HG03442 (cell line): Measurements from ENCODE around the gene RPA3.
A peak's percentile ranks its signal among the peaks of the same experiment; 100 is the strongest.
"Not testable (repeated sequence)": the region's sequence is repeated elsewhere in the genome, so short reads cannot be mapped to it uniquely, and the experiment has no call there.

Experiments
- ATAC-seq: cut with Tn5 transposase; IDR thresholded peaks from one replicate; pipeline ENCODE4 v1.9.1; 2021; ENCODE audit warnings: mild to moderate bottlenecking, moderate library complexity; ENCODE audit not compliant: unreplicated experiment

RPA3 gene

DNA sequence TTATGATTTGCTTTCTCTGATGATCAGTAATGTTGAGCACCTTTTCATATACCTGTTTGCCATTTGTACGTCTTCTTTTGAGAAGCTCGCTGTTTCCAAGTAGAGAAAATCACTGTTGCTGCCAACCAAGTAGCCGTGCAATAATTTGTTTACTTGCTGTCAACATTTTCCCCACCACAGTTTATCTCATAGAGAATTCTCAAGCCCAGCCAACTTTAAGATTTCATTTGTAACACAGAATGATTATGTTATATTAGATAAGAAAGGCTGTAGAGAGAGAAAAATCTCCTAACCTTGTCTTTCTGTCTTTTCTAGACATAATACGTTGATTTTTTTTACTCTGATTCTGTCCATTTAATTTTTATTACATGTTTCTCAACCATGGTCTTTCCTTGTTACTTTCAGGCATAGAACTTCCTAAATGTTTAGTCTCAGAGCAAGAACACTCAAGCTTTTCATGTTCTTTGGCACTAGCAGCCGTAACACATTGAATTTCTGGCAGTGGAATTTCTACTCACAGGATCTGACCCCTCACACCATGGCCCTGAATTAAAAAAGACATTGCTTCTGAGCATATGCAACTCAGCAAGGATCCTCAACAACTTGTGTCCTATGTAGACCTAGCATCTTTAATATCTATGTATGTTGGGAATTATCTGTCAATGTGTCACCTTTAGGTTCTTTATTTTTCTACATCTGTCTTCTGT, 23.1 kb downstream of the RPA3 start:
- no peak for ATAC-seq

DNA sequence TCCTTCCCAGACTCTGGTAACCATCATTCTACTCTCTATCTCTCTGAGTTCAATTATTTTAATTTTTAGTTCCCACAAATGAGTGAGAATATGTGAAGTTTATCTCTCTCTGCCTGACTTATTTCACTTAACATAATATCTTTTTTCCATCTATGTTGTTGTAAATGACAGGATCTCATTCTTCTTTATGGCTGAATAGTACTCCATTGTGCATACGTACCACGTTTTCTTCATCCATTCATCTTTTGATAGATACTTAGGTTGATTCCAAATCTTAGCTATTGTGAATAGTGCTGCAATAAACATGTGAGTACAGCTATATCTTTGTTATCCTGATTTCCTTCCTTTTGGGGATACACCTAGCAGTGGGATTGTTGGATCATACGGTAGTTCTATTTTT, 23.9 kb downstream of the RPA3 start:
- no peak for ATAC-seq

DNA sequence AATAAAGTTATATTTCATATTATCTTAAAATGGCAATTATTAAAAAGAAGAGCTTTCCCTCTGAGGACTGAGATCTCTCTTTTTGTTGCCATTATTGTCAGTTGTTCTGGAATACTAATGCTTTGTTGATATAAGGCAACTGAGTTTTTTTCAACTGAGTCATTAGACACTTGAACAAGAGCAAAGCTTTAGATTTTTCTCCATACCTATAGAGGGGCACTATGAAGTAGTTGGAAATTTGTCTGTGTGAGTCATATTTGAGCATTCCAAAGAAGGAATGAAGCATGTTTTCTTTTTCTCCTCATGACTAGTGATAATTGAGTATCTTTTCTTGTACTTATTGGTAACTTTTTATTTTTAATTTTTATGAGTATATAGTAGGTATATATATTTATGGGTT, 24.5 kb downstream of the RPA3 start:
- no peak for ATAC-seq

DNA sequence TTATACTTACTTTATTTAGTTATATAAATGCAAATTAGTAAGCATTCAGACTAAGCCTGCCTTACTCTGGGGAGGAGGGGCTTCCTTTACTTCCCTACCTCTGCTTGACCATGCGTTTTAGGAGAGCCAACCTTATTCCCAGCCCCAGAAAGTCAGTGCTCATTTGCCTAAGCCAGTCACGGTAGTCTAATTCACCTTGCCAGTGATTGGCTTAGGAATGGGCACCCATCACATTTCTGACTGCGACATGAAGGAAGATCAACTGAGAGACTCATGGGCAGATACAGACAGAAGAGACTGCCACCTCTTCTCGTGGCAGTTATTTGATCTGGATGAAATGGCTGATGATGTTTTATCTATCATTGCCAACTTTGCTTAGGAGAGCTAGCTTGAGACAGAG, 29.5 kb downstream of the RPA3 start:
- no peak for ATAC-seq

DNA sequence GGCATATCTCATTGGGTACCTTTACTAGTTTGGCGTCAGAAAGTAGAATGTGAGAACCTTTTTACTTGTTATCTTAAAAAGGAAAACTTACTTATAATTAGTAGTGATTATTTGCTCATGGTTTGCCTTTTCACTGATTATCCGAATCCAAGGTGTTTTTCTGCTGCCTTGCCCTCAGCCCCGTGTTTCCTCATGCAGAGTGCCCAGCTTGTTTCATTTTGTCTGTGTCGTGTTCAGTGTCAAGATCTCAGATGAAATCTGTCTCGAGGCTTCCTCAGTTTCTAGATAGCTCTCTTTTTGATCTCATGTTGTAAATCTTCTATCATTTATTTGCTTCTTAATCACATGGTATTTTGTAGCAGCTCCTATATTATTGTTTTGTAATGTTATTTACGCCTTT, 30.1 kb downstream of the RPA3 start:
- no peak for ATAC-seq

DNA sequence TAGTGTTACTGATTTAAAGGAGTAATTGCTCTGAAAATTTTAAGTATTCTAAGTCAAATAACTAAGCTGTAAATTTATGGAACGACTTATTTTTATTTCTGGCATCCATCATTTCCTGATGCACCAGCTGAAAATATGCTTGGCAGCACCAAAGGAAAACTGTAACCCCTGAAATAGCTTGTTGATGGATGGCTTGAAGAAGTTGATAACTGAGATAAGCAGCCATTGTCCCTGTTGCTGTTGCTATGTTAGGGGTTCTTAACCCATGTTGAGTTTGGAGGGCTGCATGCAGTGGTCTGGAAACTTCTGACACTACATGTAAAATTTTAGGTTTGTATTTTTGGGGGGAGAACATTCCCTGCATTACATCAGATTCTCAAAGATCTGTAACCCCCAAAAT, 30.6 kb downstream of the RPA3 start:
- no peak for ATAC-seq

DNA sequence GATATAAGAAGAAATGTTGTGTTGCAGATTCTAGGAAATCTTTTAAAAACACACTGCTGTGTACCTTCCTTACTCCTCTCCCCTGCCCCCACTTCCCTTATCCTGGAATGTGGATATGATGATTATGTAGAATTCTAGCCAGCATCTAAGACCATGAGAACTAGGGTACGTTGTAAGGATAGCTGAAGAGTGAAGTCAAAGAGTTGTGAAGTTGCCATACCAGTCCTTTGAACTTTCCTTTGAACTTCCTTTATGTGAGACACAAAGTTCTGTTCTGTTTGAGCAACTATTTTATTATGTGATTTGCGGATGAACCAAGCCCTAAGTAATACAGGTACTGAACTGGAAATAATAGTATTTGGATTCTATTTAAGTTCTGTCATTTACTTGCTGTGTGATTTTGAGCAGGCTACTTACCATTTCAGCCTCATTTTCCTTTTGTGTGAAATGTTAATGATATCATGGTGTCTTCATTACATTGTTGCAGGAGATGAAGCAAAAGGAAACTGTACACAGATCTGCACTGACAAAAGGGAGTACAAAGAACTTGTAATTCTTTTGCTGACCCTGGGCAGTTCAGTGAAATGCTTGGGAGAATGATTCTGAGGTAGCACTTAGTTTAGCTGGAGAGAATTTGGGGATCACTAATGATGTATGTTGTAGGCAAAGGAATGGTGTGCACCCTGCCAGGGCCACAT, 31.4 kb downstream of the RPA3 start:
- ATAC-seq: no peak

DNA sequence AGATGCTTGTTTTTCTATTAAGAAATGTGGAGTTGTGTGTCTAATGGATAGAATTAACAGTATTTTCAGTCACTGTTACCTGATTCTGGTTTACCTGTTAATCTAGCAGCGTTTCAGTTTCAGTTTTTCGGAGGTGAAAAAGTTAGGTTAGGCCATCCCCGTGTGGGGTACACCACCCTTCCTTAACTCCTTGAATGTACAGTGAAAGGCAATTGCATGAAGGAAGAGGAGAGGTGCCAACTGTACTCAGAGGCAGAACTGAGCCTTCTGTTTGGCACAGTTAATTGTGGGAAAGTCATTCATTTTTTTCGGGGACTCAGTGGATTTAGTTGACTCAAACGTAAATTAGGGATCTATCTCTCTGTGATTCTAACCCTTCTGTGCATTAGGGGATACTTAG, 35.5 kb downstream of the RPA3 start:
- no peak for ATAC-seq

DNA sequence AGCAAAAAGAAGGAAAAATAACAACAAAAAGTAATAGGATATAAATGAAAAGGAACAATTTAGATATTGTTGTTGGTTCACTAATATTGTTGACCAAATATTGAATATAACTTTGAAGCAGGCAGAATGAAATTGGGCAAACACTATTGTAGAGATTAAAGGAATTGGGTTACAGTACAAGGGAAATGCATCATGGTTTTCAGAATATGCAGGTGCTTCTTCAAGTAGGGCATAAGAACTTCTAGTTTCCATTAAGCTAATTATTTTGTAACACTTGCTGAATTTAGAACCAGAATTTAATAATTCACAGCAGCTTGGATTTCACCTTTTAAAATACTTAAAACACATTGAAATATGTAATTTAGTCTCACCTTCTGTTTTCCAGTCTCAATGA, 36.5 kb downstream of the RPA3 start:
- no peak for ATAC-seq

DNA sequence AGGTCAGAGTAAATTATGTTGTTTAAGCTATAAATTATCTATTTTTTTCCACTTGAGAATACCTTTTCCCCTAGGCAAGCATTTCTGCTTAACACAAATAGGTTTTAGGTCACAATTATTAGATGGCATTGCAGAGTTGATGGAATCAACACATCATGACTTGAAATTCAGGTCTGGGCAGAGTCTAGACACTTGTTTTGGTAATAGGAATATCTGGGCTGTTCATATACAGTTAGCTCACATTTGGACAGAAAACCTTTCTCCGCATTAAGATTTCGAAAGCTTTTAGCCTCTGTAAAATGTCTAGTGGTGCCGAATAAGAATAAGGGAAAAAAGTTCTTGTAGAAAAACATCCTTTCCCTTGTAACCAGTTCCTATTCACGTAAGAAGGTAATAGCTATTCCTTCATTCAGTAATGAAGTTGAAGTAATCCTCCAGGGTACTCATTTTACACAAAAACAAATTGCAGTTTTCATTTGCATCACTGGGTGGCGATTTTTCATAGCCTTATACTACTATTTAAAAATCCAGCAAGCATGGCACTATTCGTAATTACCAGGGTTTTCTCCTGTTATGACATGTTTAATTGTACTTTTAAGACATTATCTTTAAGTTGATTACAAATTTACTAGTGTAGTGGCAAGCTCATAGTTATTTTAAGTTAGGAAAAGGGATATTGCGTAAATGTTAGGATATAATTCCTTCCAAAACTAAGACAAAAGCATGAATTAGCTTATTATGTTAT, 37.0 kb downstream of the RPA3 start:
- peak; percentile 80 for ATAC-seq

DNA sequence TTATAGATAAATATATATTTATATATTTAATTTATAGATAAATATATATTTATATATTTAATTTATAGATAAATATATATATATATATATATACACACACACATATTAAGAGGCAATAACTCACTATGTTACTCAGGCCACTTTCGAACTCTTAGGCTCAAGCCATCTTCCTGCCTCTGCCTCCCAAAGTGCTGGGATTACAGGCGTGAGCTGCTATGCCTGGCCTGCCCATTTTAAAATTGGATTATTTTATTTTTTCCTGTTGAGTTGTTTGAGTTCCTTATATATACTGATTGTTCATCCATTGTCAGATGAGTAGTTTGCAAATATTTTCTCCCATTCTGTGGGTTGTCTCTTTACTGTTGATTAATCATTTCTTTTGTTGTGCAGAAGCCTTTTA, 38.8 kb downstream of the RPA3 start:
- ATAC-seq: not testable (repeated sequence)

DNA sequence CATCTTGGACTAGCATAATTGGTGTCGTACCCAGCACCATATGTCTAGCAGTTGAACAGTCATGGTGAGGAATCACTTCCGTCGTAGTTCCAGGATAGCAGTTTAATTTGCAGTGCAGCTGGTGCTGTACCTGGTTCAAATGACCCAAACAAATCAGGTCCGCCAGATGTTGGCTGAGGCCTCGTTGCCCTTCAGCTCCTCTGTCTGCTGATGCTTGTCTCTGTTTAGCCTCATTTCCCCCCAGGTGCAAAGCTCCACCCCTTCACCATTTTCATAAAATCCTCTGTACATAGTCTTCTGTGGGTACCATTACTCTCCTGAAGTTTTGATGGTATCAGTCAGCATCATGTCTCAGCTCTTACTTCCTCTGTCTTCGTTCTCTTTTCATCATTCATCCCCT, 42.7 kb downstream of the RPA3 start:
- ATAC-seq: no peak

DNA sequence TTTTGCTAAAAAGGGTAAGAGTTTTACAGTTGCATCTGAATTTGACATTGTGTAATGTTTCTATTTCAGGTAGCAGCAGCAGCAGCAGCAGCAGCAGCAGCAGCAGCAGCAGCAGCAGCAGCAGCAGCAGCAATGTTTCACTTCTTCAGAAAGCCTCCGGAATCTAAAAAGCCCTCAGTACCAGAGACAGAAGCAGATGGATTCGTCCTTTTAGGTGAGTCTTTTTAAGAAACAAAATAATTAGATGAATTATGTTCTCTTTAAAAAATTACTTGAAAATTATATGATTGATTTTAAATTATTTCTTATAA, 45.2 kb downstream of the RPA3 start:
- no peak for ATAC-seq

DNA sequence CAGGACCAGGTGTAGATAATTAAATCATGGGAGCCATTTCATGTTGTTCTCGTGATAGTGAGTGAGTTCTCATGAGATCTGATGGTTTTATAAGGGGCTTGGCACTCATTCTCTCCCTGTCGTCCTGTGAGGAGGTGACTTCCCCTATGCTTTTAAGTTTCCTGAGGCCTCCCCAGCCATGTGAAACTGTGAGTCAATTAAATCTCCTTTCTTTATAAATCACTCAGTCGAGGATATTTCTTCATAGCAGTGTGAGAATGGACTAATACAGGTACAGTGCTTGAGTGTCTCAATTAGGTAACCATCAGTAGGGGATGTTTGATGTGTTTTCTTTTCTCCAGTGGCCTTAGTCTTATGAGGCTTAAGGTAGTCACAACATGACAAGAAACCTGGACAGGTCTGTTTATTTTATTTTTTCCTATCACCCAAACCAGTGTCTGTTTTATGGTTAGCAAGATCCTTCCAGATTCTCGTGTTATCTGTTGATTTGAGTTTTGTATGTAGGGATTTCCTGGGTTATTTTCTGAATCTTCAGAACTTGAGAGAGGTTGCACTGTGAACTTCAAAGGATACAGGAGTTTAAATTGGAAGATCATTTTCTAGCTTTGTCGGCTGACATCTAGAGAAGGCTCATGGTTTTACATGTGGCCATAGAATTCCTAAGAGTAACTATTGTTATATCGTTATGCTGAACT, 45.7 kb downstream of the RPA3 start:
- ATAC-seq: no peak

DNA sequence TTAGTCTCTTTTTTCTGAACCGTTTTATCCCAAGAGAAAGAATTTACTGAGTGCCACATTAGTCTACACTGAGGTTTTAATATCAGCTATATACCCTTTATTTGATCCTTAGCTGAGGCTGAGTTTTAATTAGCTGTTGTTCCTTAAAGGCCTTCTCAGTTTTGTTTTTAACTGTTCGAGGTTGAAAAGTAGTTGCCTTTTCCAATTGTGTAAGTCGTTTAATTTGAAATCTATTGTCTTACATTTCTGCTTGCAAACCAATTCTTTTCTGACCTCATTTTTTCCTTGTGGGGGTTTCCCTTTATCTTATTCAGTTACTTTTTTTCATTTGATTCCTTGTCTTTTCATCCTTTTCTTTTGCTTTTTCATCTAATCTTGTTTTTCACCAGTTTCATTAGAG, 47.0 kb downstream of the RPA3 start:
- no peak for ATAC-seq

DNA sequence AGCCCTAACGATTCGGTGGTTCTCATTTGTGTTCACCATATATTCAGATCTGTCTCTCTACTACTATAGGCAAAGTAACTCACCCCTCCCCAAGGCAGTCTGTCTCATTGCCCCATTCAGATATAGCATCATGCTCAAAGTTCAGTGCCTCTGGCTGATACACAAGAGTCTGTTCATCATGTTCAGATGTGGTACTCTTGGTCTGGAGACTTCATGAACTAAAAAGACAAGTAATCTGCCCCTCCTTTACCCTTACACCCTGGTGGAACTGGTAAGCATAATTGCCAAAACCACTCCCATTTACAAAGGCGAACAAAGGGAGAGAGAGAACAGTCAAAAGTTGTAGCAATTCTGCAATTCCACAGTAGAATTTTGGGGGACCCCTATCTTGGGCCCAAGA, 47.9 kb downstream of the RPA3 start:
- ATAC-seq: no peak

DNA sequence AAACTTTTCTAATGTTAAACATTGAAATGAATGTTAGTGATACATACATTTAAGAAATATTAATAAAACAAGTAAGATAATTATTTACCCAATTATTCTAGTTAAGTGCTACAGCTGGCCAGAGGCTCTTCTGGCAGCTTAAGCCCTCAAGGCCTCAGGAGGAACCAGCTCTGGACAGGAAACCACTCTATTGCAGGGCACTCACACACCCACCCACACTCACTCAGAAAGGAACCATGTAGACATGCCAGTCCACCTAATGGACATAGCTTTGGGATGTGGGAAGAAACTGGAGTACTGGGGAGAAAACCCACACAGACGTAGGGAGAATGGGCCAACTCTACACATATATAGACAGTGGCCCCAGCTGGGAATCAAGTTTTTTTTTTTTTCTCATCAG, 49.7 kb downstream of the RPA3 start:
- no peak for ATAC-seq

DNA sequence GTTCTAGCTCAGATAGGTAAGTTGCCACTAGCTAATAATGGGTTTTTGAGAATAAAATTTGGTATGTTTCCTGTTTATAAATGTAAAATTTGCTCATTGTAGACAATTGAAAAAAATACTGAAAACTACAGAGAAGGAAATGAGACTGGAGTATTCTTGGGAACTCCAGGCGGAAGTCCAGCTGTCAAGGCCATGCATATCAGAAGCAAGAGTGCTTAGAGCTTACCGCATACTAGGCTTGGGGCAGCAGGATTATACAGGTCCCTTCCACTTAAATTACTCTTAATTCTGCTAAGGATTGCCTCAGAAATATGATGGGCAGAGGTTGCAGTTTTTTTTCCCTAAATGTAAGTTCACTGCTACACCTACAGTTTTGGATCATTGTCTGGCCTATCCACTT, 51.2 kb downstream of the RPA3 start:
- no peak for ATAC-seq

DNA sequence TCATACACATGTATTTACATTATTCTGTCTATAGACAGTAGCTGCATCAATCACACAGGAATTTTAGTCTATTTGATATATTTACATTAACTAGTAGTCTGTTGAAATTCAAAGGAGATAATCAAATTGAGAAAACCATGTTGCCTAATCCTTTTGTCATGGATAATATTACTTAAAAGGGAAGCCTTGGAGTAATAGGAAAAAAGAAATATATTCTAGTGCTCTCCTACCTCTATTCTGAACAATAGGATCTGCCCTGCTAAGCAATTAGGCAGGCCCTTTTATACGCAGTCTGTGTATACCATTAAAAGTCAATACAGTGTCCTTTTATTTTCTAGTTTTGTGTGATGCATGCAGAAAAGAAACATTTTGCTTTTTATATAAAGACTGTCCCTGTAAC, 53.4 kb downstream of the RPA3 start:
- no peak for ATAC-seq

DNA sequence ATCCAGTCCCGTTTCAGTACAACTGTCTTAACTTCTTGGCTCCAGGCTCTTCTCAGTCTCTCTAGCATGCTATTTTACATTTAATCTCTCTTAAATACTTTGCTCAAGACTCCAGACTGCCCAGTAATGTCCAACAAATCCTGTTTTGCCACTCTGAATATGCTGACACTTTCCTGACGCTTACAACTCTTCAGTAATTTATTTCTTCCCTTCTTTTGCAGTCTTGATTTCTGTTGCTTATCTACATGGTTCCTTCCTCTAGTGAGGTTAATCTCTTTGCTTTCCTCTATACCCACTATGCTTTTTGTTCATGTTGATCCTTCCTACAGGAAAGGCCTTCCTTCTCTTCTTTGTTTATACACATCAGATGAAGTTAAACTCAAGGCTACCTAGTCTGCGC, 54.1 kb downstream of the RPA3 start:
- no peak for ATAC-seq

DNA sequence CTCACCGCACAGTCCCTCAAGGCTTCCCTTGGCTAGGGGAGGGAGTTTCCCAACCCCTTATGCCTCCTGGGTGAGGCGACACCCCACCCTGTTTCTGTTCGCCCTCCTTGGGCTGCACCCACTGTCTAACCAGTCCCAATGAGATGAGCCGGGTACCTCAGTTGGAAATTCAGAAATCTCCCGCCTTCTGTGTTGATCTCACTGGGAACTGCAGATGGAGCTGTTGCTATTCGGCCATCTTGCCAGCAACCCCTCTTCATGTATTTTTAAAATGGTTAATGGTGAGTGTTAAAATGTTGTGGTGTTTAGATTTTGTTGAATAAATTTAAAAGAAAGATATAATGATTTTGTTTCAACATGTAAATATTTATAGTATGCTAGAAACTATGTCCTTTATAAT, 55.9 kb downstream of the RPA3 start:
- ATAC-seq: no peak

DNA sequence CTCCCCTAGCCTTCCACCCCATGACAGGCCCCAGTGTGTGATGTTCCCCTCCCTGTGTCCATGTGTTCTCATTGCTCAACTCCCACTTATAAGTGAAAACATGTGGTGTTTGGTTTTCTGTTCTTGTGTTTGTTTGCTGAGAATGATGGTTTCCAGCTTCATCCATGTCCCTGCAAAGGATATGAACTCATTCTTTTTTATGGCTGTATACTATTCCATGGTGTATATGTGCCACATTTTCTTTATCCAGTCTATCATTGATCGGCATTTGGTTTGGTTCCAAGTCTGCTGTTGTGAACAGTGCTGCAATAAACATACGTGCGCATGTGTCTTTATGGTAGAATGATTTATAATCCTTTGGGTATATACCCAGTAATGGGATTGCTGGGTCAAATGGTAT, 61.9 kb downstream of the RPA3 start:
- not testable (repeated sequence) for ATAC-seq
